Stimulated activated CD8-positive, alpha-beta memory T cell treated with anti-CD3 and anti-CD28 coated beads, Interleukin-4, amount 100 ng/mL, for 1 hour (primary cell): ENCODE data around the gene CARD19.
A peak's percentile ranks its signal among the peaks of the same experiment; 100 is the strongest.

Source experiments
- DNase-seq, 2 donors: peaks; one replicate each; pipeline ENCODE4 v3.0.0-alpha.2; 2020; ENCODE audit warnings: low read depth in 2 of 2, low spot score in 1 of 2

The CARD19 gene

DNA sequence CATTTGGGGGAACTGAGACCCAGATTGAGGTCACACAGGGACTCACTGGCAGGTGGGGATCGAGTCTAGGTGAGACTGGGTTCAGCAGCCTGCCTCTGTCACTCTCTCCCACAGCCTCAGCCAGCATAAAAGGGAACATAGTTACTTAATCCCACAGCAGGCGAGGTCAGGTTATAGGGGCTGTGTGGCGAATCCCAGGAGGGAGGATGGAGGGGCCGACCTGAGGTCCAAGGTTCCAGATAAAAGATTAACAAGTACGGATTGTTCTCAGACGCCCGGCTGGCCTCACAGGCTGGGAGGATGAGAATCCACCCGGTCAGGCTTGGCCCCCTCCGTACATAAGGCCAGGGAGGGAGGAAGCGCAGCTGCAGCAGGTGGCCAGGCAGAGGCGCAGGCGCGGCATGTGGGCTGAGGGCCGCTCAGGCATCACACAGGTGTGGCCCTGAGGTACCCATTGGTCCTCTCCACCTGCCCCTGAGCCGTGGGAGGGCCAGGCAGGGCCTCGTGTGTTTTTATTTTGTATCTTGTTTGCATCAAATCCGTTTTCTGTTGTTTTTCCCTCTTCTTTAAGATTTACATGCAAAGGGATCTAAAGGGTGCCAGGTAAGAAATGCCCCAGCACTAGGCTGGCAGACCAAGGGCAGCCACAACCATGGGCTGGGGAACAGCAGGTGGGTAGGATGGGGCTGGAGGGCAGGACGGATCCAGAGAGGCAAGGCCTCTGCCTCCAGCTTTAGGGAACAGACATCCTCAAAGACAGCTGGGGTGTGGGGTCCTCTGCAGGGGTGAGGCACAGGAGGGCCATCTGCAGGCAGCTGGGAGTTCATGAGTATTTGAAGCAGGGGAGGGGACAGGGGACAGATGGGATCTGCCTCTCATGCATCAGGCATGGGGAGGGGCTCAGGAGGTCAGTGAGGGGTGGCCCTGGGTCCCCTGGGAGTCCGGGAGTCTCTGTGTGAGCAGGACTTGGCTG is 33.9 kb upstream of the CARD19 start:
- no peak for DNase-seq

DNA sequence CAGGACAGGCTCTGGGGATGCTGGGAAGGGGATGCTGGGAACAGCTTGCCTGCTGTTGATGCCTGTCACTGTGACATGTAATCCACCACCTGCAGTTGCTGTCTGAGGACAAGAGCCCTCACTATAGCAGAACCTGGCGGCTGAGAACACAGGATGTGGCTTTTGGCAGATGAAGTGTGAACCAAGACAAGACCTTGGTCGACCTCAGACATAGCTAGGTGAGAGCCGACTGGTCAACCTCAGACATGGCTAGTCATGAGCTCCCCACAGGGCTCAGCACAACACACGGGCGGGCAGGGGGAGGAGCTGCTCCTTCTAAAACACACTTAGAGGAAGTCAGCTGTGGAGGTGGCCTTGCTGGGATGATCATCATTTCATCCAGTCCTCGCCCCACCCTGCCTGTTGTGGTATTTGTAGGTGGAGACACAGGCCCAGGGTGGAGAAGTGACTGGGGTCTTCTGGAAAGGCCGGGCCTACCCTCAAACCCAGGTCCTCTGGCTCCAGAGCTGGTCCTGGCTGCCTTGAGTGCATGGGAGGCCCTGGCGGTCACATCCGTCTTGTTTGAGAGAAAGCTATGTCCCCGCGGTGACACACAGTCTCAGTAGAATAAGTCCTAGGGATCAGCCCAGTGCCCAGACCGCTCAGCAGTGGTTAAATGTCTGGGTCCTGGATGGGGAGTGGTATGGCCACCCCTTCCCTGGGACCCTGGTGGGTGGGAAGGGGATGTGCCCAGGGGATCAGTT is 31.5 kb upstream of the CARD19 start:
- peak; percentile 64 to 71 for DNase-seq

DNA sequence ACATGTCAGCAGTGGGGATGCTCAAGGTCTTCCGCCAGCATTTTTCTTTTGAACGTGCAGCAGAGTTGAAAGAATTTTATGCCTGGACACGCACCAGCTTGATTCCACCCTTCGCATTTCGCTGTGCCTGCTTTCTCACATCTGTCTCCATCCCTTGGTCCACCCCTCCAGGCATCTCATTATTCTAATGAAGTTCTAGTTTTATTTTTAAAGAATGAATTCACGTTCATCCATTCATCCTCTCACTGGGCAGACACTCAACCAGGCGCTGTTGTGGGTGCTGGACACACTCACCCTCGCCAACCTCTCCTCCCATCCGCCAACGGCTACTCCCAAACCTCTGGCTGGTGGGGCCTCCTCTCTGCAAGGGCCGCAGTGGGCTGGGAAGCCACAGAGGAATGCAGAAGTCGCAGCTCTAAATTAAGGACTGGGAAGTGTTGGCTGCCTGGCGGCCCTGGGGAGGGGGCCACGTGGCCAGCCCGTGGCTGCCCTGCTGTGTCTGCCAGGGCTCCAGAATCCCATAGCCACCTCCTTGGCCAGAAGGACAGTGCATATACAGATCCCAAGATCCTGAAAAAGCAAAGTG is 30.8 kb upstream of the CARD19 start:
- no peak for DNase-seq

DNA sequence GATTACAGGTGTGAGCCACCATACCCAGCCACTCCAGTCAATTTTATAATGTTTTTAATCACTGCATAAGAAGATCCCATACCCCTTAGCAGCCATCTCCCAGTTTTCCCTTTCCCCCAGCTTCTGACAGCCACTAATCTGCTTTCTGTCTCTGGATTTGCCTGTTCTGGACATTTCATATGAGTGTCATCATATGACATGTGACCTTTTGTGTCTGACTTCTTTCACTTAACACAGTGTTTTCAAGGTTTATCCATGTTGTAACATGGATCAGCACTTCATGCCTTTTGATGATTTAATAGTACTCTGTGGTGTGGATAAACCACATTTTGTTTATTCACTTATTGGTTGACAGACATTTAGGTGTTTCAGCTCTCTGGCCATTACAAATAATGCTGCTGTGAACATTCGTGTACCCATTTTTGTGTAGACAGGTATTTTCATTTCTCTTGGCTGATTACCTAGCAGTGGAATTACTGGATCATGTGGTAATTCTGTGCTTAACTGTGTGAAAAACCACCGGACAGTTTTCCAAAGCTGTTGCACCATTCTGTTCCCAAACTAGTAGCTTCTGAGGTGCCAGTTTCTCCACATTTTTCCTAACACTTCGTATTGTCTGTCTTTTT is 28.9 kb upstream of the CARD19 start:
- DNase-seq = no peak

DNA sequence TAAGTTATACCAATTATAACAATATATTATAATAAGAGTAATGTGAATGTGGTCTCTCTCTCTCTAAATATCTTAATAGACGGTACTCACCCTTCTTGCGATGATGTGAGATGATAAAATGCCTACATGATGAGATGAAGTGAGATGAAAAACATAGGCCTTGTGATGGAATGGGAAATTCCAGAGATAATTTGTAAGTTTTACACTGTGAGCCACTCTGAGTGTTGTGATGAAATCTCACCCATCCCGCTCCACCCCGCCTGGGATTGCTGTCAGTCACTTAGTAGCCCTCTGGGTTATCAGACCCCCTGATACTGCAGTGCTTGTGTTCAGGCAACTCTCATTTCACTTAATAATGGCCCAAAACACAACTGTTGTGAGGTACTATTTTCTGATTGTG is 27.1 kb upstream of the CARD19 start:
- no peak for DNase-seq

DNA sequence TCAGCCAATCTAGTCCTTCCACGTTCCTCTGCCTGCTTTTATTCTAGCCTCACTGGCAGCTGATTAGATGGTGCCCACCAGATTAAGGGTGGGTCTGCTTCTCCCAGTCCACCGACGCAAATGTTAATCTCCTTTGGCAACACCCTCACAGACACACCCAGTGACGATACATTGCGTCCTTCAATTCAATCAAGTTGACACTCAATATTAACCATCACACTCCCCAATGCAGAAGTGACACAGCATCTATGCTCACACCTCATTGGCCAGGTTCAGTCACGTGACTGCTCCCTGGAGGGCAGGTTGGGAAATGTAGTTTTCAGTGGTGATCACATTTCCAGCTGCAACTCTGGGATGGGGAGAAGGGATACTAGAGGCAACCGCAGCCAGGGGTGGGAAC is 24.6 kb upstream of the CARD19 start:
- DNase-seq = no peak

DNA sequence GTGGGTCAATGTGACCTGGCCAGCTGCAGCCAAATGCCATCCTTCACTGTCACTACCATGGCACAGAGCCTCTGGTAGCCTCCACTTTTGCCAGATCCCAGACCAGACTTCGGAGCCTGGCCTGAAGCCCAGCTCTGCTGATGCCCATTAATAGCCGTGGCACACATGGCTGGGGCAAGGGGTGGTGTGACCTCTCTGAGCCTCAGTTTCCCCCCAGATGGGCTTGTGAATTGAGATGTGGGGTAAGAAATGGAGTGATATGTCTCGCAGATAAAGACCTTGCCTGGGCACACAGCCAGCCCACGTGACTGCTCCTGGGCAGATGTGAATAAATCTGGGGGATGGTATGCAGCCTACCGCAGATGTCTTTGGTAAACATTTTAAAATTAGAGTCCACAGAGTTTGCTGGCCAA is 23.6 kb upstream of the CARD19 start:
- no peak for DNase-seq

DNA sequence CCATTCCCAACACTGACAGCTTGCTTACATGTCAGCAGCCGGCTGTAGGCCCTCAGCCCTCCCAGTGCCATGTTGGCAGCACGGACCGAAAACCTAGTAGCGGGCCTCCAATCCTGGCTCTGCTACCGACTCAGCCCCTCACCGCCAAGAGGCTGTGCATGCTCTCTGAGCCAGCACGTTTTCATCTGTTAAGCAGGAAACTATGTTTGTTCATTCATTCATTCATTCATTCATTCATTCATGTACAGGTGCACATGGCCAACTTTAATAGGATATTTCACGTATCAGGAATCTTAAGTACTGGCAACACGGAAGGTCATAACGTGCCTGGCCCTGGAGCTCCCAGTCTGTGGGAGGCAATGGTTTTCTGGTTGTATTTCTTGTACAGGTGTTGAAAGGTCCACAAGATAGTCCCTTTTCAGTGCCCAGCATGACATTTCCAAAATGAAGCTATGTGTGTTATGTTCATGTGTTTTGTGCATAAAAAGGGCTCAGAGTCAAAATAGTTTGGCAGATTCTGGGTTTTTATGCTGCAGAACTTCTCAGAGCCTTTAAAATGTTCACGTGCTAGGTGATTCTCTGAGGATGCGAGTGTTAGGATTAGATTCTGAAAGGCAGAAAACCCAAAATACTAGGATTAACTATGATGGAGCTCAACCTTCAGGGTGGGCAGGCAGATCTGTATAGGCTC is 19.8 kb upstream of the CARD19 start:
- DNase-seq = no peak

DNA sequence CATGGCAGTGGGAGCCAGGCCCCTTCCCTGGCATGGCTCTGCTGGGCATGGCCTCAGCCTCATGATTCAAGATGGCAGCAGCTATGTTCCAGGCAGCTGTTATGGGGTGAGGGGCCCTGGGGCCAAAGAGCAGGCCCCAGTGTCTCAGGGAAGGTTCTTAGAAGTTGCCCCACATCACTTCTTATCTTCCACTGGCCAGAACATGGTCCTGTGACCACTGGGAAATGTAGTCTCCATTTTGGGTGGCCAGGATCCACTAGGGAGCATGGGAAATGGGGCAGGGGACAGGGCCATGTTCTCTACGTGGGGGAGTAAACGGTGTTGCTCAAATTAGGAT is 19.3 kb upstream of the CARD19 start:
- DNase-seq = no peak

DNA sequence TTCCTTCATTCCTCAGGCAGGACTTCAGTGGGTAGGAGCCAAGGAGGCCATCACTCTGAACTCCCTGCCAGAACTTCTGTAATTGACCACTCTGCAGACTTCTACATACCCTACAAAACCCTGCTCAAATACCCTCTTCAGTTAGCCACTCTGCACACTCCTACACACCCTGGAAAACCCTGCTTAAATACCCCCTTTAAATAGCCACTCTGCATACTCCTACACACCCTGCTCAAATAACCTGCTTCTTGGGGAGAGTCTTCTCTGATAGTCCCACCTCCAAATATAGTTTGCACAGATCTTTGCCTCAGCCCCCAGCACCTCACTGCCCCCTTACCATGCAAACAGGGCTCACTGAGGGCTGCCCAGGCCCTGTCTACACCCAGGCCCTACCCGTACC is 18.6 kb upstream of the CARD19 start:
- no peak for DNase-seq

DNA sequence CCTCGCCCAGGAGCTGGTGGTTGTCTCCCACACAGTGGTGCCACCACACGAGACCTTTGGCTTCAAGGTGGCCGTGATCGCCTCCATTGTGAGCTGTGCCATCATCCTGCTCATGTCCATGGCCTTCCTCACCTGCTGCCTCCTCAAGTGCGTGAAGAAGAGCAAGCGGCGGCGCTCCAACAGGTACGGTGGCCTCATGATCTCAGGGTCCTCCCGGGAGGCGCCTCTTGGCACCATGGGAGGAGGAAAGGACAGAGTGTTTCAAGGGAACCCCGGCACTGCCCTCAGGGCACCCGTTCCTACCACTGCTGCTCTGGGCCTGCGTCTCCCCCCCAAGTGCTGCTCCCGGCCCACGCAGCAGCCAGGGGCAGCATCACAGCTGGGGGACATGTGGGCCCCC is 18.2 kb upstream of the CARD19 start:
- no peak for DNase-seq

DNA sequence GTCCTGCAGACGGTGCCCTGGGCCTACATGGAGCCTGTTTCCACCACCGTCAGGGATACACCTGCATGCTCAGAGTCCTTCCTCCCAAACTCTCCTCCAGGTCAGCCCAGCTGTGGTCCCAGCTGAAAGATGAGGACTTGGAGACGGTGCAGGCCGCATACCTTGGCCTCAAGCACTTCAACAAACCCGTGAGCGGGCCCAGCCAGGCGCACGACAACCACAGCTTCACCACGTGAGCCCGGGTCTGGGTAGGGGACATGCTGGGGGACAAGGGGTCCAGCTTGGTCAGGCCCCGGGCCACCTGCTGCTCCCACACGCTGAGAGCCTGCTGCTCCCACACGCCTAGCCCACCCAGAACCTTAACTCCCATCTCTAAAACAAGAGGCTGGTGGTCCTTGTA is 16.6 kb upstream of the CARD19 start:
- no peak for DNase-seq

DNA sequence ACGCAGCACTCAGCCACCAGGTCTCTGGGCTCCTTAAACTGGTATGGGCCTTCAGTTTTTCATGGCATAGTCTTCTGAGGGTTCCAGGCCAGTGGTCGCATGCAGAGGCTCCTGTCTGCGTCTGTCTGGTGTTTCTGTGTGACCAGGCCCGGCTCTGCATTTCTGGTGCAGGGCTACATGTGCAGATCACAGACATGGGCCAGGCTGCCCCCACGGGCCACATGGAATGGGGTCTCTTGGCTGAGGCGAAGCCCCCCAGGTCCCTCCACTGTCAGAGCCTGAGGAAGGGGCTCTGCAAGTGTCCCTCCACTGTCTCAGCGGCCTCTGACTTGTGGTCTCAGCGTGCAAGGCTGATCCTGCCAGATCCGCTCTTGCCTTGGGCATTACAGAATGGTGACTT is 15.6 kb upstream of the CARD19 start:
- no peak for DNase-seq

DNA sequence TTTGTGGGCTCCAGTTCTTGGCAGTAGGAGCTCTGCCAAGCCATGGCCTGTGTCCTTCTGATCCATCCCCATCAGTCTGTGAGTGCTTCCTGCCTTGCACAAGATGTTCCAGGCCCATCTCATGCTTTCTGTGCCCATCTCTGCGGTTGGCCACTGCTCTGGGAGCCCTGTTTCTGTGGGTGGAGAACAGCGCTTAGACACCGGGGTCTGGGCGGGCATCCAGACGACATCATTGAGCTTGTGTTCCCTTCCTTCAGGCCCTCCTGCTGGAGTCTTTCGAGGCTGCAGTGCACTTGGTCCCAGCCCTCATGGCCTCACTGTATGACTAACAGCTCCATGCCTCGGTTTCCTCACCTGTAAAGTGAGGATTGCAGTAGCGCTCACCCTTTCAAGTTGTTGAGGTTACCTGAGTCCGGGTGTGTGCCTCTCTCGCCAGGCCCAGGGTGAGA is 14.9 kb upstream of the CARD19 start:
- no peak for DNase-seq

DNA sequence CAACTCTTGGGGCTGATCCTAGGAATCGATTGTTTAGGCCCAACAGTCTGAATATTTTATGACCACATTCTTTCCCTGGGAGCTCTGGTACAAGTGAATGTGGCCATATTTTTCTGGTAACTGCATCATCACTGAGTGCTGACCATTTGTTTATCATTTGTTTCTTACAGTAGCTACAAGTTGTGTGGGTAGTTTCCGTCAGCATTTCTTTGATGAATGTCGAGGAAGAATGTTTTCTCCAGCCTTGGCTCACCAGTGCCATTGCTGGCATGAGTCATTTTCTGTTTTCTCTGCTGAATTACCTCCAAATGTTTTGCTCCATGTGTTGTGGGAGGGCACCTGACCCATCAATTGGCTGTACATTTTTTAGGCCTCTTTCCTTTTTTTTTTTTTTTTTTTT is 14.1 kb upstream of the CARD19 start:
- DNase-seq = no peak

DNA sequence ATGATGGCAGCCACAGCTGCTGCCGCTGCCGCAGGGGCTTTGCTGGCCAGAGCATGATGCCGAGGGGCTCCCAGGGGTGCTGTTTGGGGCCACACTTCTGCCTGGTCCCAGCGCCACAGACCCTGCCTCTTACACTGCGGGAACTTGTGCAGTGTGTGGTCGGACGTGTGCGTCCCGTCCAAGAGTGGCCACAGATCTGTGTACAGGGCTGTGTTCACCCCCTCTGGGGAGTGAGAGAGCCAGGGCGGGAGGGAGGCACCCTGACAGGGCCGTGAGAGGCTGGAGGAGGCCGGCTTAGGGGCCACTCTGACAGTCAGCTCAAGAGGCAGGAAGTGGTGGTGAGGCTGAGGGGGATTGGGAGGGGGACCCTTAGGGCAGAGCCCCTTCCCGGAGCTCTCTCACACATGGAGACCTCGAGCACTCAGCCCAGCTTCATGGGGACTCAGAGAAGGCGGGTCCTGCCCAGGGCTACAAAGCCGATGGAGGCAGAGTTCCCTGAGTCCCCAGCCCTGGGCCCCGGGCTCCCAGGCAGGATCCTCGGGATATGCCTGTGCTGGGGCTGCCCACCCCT is 13.1 kb upstream of the CARD19 start:
- DNase-seq = no peak

DNA sequence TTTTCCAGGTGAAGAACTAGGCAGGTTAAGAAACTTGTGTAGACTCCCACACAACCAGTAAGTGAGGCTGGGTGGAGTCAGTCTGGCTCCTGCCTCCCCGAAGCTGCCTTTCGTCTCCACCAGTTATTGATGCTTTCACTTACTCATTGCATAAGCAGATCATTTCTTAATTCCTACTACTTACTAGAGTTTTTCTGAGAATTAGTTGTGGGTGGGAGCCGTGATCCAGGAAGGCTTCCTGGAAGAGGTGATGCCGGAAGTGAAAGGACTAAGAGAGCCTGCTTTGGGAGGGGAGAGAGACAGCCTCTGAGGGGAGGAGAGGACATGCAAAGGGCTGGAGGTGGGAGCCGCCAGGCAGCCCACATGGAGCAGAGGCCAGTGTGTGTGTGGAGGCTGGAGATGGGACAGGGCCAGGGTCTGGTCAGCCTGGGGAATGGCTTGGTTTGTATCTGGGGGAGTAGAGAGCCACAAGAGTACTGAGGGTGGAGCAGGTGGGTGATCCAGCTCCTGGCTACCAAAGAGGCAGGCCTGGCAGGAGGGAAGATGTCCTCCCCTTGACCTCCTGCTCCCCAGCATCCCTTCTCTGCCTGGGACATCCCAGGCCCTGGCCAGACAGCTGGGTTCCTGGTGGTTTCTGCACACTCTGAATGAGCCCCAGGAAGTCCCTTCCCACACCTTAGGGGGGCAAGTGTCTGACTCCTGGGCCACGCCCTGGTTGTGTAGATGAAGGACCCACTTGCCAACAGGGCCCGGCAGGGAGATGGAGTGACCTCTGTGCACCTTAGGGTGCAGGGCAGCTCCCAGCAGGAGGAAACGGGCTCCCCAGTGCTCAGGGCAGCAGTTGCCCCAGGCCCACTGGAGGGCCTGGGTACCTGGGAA is 12.2 kb upstream of the CARD19 start:
- DNase-seq = no peak

DNA sequence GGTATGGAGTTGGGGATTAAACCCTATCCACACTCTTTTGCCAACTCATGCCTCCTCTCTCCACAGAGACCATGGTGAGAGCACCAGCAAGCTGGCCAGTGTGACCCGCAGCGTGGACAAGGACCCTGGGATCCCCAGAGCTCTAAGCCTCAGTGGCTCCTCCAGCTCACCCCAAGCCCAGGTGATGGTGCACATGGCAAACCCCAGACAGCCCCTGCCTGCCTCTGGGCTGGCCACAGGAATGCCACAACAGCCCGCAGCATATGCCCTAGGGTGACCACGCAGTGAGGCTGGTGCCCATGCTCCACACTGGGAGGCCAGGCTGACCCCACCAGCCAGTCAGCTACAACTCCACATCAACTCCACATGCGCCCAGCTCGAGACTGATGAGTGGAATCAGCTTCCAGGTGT is 11.5 kb upstream of the CARD19 start:
- no peak for DNase-seq

DNA sequence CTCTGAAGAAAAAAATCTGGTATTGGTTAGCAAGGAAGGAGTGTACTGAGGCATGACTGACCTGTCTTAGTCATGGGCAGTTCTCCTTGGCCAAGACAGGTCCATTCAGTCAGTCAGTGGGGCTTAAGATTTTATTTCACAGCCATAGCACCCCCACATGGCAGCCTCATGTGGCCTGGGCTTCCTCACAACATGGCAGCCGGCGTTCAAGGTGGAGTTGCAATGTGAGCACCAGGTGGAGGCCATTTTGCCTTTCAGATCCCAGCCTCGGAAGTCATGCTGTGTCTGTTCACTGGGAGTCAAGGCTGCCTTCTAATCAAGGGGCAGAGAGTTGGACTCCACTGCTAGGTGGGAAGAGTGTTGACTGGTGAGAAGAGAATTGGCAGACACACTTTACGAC is 10.3 kb upstream of the CARD19 start:
- DNase-seq = no peak
